ENCODE measurements around the gene NEGR1.

Gene NEGR1

GRCh38 chr1:71561729-71562128, 720.6 kb downstream of the NEGR1 start:
- peak; percentile 2 for DNase-seq (ENCODE audit: low read depth)
- H3K4me3 ChIP-seq (ENCODE audit: low read depth, low read length): no peak overlapping the region
- TF ChIP-seq, protein P1, sequence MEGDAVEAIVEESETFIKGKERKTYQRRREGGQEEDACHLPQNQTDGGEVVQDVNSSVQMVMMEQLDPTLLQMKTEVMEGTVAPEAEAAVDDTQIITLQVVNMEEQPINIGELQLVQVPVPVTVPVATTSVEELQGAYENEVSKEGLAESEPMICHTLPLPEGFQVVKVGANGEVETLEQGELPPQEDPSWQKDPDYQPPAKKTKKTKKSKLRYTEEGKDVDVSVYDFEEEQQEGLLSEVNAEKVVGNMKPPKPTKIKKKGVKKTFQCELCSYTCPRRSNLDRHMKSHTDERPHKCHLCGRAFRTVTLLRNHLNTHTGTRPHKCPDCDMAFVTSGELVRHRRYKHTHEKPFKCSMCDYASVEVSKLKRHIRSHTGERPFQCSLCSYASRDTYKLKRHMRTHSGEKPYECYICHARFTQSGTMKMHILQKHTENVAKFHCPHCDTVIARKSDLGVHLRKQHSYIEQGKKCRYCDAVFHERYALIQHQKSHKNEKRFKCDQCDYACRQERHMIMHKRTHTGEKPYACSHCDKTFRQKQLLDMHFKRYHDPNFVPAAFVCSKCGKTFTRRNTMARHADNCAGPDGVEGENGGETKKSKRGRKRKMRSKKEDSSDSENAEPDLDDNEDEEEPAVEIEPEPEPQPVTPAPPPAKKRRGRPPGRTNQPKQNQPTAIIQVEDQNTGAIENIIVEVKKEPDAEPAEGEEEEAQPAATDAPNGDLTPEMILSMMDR (conservative IDR thresholded peaks at IDR 0.05; ENCODE audit: low read depth, low read length): no peak

DNA sequence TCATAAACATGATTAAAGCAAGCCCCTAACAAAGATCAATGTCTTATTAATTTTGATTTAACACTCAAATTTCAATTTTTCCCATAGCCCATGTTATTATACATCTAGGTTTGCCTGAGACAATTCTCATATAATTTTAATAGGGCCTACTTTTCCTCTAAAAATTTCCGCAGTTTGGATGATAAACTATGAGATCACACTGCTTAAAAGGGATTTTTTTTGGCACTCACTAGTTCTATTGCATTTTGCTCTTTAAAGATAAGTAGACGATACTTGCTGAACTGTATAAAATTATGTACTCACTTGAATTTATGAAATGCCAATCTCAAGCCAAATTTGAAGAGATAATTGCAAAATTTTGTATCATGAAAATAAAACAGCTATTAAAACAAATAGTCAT, 721.1 kb downstream of the NEGR1 start:
- DNase-seq (ENCODE audit: low read depth): no peak
- no peak overlapping the region for H3K4me3 ChIP-seq (ENCODE audit: low read depth, low read length)
- TF ChIP-seq, protein P1 (conservative IDR thresholded peaks at IDR 0.05; ENCODE audit: low read depth, low read length): no peak

- no peak for DNase-seq (ENCODE audit: low read depth)
- TF ChIP-seq, protein P1 (conservative IDR thresholded peaks at IDR 0.05; ENCODE audit: low read depth, low read length): no peak
- H3K4me3 ChIP-seq (ENCODE audit: low read depth, low read length): no peak overlapping the region
These were observed 722.5 kb downstream of the NEGR1 start for GRCh38 chr1:71559880-71560279.

- TF ChIP-seq, protein P1 (conservative IDR thresholded peaks at IDR 0.05; ENCODE audit: low read depth, low read length): no peak
- H3K4me3 ChIP-seq (ENCODE audit: low read depth, low read length): no peak overlapping the region
- no peak for DNase-seq (ENCODE audit: low read depth)
These were observed 725.2 kb downstream of the NEGR1 start for GRCh38 chr1:71557138-71557537.

DNA sequence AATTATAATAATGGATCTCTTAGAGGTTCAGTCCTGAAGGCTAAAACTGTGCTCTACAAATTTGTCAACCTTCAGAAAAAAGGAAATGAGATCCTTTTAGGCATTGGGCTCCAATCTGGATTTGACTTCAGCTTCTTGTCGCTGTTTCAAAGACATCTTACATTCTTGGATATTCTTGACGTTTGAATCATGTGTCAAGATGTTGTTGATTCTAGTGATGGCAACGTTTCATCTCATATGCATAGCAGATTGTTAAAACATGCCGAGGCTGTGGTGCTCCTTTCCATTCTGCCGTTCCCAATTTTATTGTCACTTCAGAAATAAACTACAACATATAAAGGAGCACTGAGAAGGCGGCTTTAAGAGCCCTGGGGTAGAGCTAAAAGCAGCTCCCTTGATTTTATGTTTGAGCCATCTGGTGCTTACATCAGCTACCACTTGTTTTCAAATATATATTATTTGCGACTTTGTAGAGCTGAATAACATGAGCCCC, 733.9 kb downstream of the NEGR1 start:
- no peak for DNase-seq (ENCODE audit: low read depth)
- no peak overlapping the region for H3K4me3 ChIP-seq (ENCODE audit: low read depth, low read length)
- TF ChIP-seq, protein P1 (conservative IDR thresholded peaks at IDR 0.05; ENCODE audit: low read depth, low read length): no peak

DNA sequence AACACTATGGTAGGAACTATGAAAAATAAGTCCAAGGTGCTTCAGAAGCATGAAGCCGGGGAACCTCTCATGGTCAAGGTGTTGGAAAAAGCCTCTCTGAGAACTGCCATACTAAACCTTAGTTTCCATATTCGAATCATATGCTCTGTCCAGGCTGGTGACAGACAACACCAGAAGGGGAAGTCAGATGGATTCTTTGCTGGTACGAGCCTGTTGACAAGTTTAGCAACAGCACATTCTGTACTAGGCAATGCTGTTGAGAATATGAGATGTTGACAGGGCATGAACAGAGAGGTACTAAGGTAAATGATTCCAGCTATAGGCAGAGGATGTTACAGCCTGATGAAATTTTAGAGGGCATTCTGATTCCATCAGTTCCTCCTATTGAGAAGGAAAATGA, 740.2 kb downstream of the NEGR1 start:
- TF ChIP-seq, protein P1 (conservative IDR thresholded peaks at IDR 0.05; ENCODE audit: low read depth, low read length): no peak
- H3K4me3 ChIP-seq (ENCODE audit: low read depth, low read length): no peak overlapping the region
- DNase-seq (ENCODE audit: low read depth): no peak

DNA sequence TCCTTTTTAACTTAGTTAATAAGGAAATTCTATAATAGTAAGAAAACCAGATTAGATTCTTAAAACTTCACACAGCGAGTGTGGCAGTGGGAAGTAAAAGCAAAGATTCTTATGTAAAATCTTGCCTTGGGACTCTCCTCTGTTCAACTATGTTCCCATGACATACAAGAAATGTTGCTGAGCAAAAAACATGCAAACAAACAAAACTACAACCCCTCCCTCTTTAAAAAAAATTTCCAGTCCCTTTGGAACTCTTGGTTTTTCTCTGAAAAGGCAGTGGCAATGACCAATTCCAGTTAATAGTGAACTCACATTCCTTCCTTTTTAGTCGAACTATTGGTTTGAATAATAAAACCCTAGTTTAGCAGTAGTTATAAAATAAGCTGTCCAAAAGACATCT, 748.4 kb downstream of the NEGR1 start:
- TF ChIP-seq, protein P1 (conservative IDR thresholded peaks at IDR 0.05; ENCODE audit: low read depth, low read length): no peak
- no peak for DNase-seq (ENCODE audit: low read depth)
- H3K4me3 ChIP-seq (ENCODE audit: low read depth, low read length): no peak overlapping the region

Data from choroid plexus epithelial cell (primary cell).